ENCODE results near the gene RPS21.

RPS21 gene

GRCh38 chr20:62404112-62404665 lies 17.3 kb downstream of the RPS21 start:
- Histone ChIP-seq H3K36me3 (ENCODE audit: insufficient read depth, low read length) (no peaks in the 10 kb centered on the region), H3K9me3 (ENCODE audit: insufficient read depth, low read depth, low read length) (no peaks in the 10 kb centered on the region), H3K9ac (ENCODE audit: low read depth, low read length, poor library complexity, severe bottlenecking) (peak overlapping the region; percentile 23), H3K4me2 (ENCODE audit: low read depth, low read length, poor library complexity, severe bottlenecking) (peak overlapping the region; percentile 85), H3K27me3 (ENCODE audit: insufficient read depth, low read length, poor library complexity, severe bottlenecking) (no peaks in the 10 kb centered on the region), H3F3A (ENCODE audit: low read depth) (no peaks in the 10 kb centered on the region), H3K9me2 (replicated peaks; ENCODE audit: low read depth, low read length) (no peaks in the 10 kb centered on the region), H3K79me2 (ENCODE audit: insufficient read depth, low read length) (peaks cover 28% of the 10 kb centered on the region), H2AFZ (ENCODE audit: low read length) (no peak overlapping the region), H3K4me3 (ENCODE audit: low read length, poor library complexity, severe bottlenecking) (no peak overlapping the region), H3K4me1 (ENCODE audit: insufficient read depth, low read length, poor library complexity, severe bottlenecking) (peaks cover 24% of the 10 kb centered on the region), H4K20me1 (ENCODE audit: insufficient read depth, low read length, poor library complexity, severe bottlenecking) (peaks cover 11% of the 10 kb centered on the region)
- no peak for TF ChIP-seq CTCF (conservative IDR thresholded peaks at IDR 0.05; ENCODE audit: low read length)
- no peak for TF ChIP-seq EZH2phosphoT487 (IDR thresholded peaks at IDR 0.05; ENCODE audit: borderline replicate concordance)

DNA sequence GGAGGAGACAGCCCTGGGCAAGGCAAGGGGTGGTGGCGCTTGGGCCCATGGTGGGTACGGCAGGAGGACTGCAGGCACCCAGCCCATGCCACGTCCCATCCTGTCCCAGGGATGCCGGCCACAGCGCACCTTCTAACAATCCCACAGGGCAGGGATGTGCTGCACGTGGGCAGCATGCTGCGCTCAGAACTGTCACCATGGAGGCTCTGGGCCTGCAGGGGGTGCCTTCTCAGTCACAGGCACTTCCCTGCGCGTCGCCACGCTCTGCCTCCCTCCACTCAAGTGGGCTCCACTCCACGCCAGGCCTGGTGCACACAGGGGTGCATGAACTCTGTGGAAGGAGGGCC lies 17.8 kb downstream of the RPS21 start:
- Histone ChIP-seq H4K20me1 (ENCODE audit: insufficient read depth, low read length, poor library complexity, severe bottlenecking) (peaks cover 11% of the 10 kb centered on the region), H3K9me2 (replicated peaks; ENCODE audit: low read depth, low read length) (no peaks in the 10 kb centered on the region), H3K36me3 (ENCODE audit: insufficient read depth, low read length) (no peaks in the 10 kb centered on the region), H3K79me2 (ENCODE audit: insufficient read depth, low read length) (peaks cover 28% of the 10 kb centered on the region), H3K4me3 (ENCODE audit: low read length, poor library complexity, severe bottlenecking) (peak overlapping the region; percentile 87), H2AFZ (ENCODE audit: low read length) (no peak overlapping the region), H3K9ac (ENCODE audit: low read depth, low read length, poor library complexity, severe bottlenecking) (peak overlapping the region; percentile 23), H3F3A (ENCODE audit: low read depth) (no peaks in the 10 kb centered on the region), H3K4me2 (ENCODE audit: low read depth, low read length, poor library complexity, severe bottlenecking) (peak overlapping the region; percentile 85), H3K4me1 (ENCODE audit: insufficient read depth, low read length, poor library complexity, severe bottlenecking) (peaks cover 26% of the 10 kb centered on the region), H3K27me3 (ENCODE audit: insufficient read depth, low read length, poor library complexity, severe bottlenecking) (no peaks in the 10 kb centered on the region), H3K9me3 (ENCODE audit: insufficient read depth, low read depth, low read length) (no peaks in the 10 kb centered on the region)
- TF ChIP-seq CTCF (conservative IDR thresholded peaks at IDR 0.05; ENCODE audit: low read length) (no peak), EZH2phosphoT487 (IDR thresholded peaks at IDR 0.05; ENCODE audit: borderline replicate concordance) (no peak)

DNA sequence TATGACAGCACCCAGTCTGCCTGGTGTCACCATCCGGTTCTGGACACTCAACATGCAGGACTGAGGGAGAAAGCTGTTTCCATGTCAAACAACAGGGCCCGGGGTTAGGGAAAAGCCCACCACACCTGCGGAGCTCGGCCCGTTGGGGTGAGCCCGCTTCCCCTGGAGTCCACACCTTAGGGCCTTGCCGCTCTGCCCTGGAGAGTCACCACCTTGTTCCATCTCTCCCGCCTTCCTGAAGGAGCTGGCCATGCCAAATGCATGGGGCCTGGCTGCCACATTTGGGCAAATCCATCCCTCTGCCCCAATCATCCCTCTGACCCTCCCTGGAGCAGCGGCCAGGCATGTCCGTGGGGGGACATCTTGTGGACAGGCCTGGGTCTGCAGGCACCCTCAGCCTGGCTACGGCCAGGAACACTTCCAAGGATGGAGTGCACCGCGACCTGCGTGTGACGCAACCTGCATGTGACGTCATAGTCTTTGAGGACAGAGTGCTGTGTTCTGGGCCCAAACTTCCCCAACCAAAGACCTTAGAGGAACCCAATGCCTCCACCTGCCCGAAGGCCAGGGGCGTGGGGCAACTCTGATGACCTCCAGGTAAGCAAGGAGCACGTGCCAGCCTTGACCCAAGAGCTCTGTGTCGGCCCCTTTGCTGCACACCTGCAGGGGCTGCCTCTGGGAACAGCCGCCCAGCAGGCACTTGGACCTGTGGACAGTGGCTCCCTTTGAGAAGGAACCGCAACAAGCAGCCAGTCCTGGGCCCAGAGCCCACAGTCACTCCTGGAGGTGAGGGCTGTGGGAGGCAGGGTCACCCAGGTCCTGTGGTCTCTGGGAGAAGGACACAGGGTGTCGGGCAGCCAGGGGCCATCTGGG lies 18.4 kb downstream of the RPS21 start:
- H3K9ac ChIP-seq (ENCODE audit: low read depth, low read length, poor library complexity, severe bottlenecking), result peak overlapping the region; percentile 83
- peaks cover 28% of the 10 kb centered on the region for H3K79me2 ChIP-seq (ENCODE audit: insufficient read depth, low read length)
- TF ChIP-seq EZH2phosphoT487 (IDR thresholded peaks at IDR 0.05; ENCODE audit: borderline replicate concordance) (no peak), CTCF (conservative IDR thresholded peaks at IDR 0.05; ENCODE audit: low read length) (peak; percentile 46)
- no peaks in the 10 kb centered on the region for H3K36me3 ChIP-seq (ENCODE audit: insufficient read depth, low read length)
- H3F3A ChIP-seq (ENCODE audit: low read depth), result no peaks in the 10 kb centered on the region
- H4K20me1 ChIP-seq (ENCODE audit: insufficient read depth, low read length, poor library complexity, severe bottlenecking), result peaks cover 11% of the 10 kb centered on the region
- H3K4me2 ChIP-seq (ENCODE audit: low read depth, low read length, poor library complexity, severe bottlenecking), result peak overlapping the region; percentile 85
- no peaks in the 10 kb centered on the region for H3K27me3 ChIP-seq (ENCODE audit: insufficient read depth, low read length, poor library complexity, severe bottlenecking)
- no peak overlapping the region for H2AFZ ChIP-seq (ENCODE audit: low read length)
- H3K4me1 ChIP-seq (ENCODE audit: insufficient read depth, low read length, poor library complexity, severe bottlenecking), result peaks cover 32% of the 10 kb centered on the region
- peak overlapping the region; percentile 87 for H3K4me3 ChIP-seq (ENCODE audit: low read length, poor library complexity, severe bottlenecking)
- no peaks in the 10 kb centered on the region for H3K9me3 ChIP-seq (ENCODE audit: insufficient read depth, low read depth, low read length)
- H3K9me2 ChIP-seq (replicated peaks; ENCODE audit: low read depth, low read length), result no peaks in the 10 kb centered on the region

Data from Loucy (cell line).